ENCODE data around the gene ARHGEF17. TPM values are rescaled to one million over a fixed set of nuclear protein-coding genes. Genes with fewer than 3 reads are reported as not detected.
A peak's percentile ranks its signal among the peaks of the same experiment; 100 is the strongest.

Gene ARHGEF17
- total and polyA plus RNA-seq, 8 donors: 5.0 to 66.5 (median 33.6) TPM

GRCh38 chr11:73267122-73267846 is 40.8 kb upstream of the ARHGEF17 start:
- no peaks in the 10 kb centered on the region for H3K9me3 ChIP-seq
- no peaks in the 10 kb centered on the region for H3K36me3 ChIP-seq
- peaks cover 0 to 49% (median 24%) of the 10 kb centered on the region in 3 donors for H3K27me3 ChIP-seq
- no peak for TF ChIP-seq EP300 (IDR thresholded peaks at IDR 0.05)
- no peak for TF ChIP-seq POLR2A (IDR thresholded peaks at IDR 0.05)
- TF ChIP-seq CTCF (IDR thresholded peaks at IDR 0.05): no peak
- no peak for TF ChIP-seq POLR2AphosphoS5 (IDR thresholded peaks at IDR 0.05)
- 73 to 81% (median 77%) methylated on average over 3 of the region's 3 CpGs for WGBS, 5 donors
- H3K27ac ChIP-seq: no peak overlapping the region
- DNase-seq: peak in 1 of 2 donors; percentile 2
- H3K4me1 ChIP-seq: peaks cover 6 to 36% (median 9%) of the 10 kb centered on the region in 4 donors
- intact Hi-C loops (cut with DNase I; ENCODE audit: low total_unique reads): no loop called here
- no peak overlapping the region for H3K4me3 ChIP-seq

- WGBS, 5 donors: 81 to 90% (median 87%) methylated on average over 8 of the region's 8 CpGs
- peaks cover 0 to 49% (median 24%) of the 10 kb centered on the region in 3 donors for H3K27me3 ChIP-seq
- H3K36me3 ChIP-seq: no peaks in the 10 kb centered on the region
- no peak overlapping the region for H3K4me3 ChIP-seq
- TF ChIP-seq POLR2AphosphoS5 (IDR thresholded peaks at IDR 0.05): no peak
- no peak for TF ChIP-seq EP300 (IDR thresholded peaks at IDR 0.05)
- no peak for TF ChIP-seq CTCF (IDR thresholded peaks at IDR 0.05)
- no peak for TF ChIP-seq POLR2A (IDR thresholded peaks at IDR 0.05)
- H3K27ac ChIP-seq: no peak overlapping the region
- peaks cover 6 to 36% (median 9%) of the 10 kb centered on the region in 4 donors for H3K4me1 ChIP-seq
- DNase-seq: peak in 1 of 2 donors; percentile 11
- no peaks in the 10 kb centered on the region for H3K9me3 ChIP-seq
- intact Hi-C loops (cut with DNase I; ENCODE audit: low total_unique reads): no loop called here
Observed at GRCh38 chr11:73267906-73268540, 40.1 kb upstream of the ARHGEF17 start.

- H3K27me3 ChIP-seq: peaks cover 0 to 44% (median 19%) of the 10 kb centered on the region in 3 donors
- H3K27ac ChIP-seq: no peak overlapping the region
- H3K36me3 ChIP-seq: no peaks in the 10 kb centered on the region
- no peak overlapping the region for H3K4me3 ChIP-seq
- DNase-seq: peak in 1 of 2 donors; percentile 17
- peaks cover 6 to 36% (median 9%) of the 10 kb centered on the region in 4 donors for H3K4me1 ChIP-seq
- no peaks in the 10 kb centered on the region for H3K9me3 ChIP-seq
- TF ChIP-seq CTCF (IDR thresholded peaks at IDR 0.05) (no peak), EP300 (IDR thresholded peaks at IDR 0.05) (no peak), POLR2A (IDR thresholded peaks at IDR 0.05) (no peak), POLR2AphosphoS5 (IDR thresholded peaks at IDR 0.05) (no peak)
- intact Hi-C loops (cut with DNase I; ENCODE audit: low total_unique reads): no loop called here
- WGBS, 5 donors: 72 to 90% (median 86%) methylated on average over 4 to 8 of the region's 8 CpGs
Observed at GRCh38 chr11:73268671-73269271, 39.3 kb upstream of the ARHGEF17 start.

GRCh38 chr11:73269459-73270015 is 38.5 kb upstream of the ARHGEF17 start:
- peak; percentile 24 to 47 for DNase-seq
- Histone ChIP-seq H3K27ac (no peak overlapping the region), H3K4me3 (no peak overlapping the region), H3K4me1 (peaks cover 1 to 31% (median 4%) of the 10 kb centered on the region in 4 donors), H3K36me3 (no peaks in the 10 kb centered on the region), H3K27me3 (peaks cover 0 to 36% (median 11%) of the 10 kb centered on the region in 3 donors), H3K9me3 (no peaks in the 10 kb centered on the region)
- 73 to 78% (median 75%) methylated on average over 7 of the region's 7 CpGs for WGBS, 5 donors
- intact Hi-C loops (cut with DNase I; ENCODE audit: low total_unique reads): no loop called here
- TF ChIP-seq POLR2A (IDR thresholded peaks at IDR 0.05): no peak
- no peak for TF ChIP-seq CTCF (IDR thresholded peaks at IDR 0.05)
- TF ChIP-seq EP300 (IDR thresholded peaks at IDR 0.05): no peak
- no peak for TF ChIP-seq POLR2AphosphoS5 (IDR thresholded peaks at IDR 0.05)

Measured in stomach (tissue), 9 donors.